Neural progenitor cell (in vitro differentiated cells): ENCODE measurements around the gene CLDN17. TPM values are rescaled to one million over a fixed set of nuclear protein-coding genes. Genes with fewer than 3 reads are reported as not detected.

ENCODE experiments used
- DNase-seq: peaks from one replicate; pipeline ENCODE4 v3.0.0-alpha.2; 2016; ENCODE audit warnings: low spot score
- H2AFZ ChIP-seq: fragments of 200-600 bp; sonication (generic); replicated peaks from 2 replicates; pipeline ENCODE4 v1.6.1; 2016; ENCODE audit warnings: antibody characterized with exemption
- H3F3A ChIP-seq: fragments of 200-600 bp; sonication (generic); 2 replicates; pipeline ENCODE4 v1.6.1; 2016; ENCODE audit warnings: antibody characterized with exemption, low read depth
- H3K27ac ChIP-seq: fragments of 200-600 bp; sonication (generic); 2 replicates; pipeline ENCODE4 v1.5.1; 2016; ENCODE audit warnings: mild to moderate bottlenecking
- H3K27me3 ChIP-seq: fragments of 200-600 bp; sonication (generic); 2 replicates; pipeline ENCODE4 v1.6.1; 2016; ENCODE audit warnings: mild to moderate bottlenecking, moderate library complexity
- H3K36me3 ChIP-seq: fragments of 200-600 bp; sonication (generic); 2 replicates; pipeline ENCODE4 v1.5.1; 2016
- H3K4me1 ChIP-seq: fragments of 200-600 bp; sonication (generic); 2 replicates; pipeline ENCODE4 v1.6.1; 2016; ENCODE audit warnings: mixed run types
- H3K4me2 ChIP-seq: fragments of 200-600 bp; sonication (generic); 2 replicates; pipeline ENCODE4 v1.6.1; 2016
- H3K4me3 ChIP-seq: fragments of 200-600 bp; sonication (generic); 2 replicates; pipeline ENCODE4 v1.5.1; 2016
- H3K79me2 ChIP-seq: fragments of 200-600 bp; sonication (generic); 2 replicates; pipeline ENCODE4 v1.6.1; 2016; ENCODE audit warnings: low read depth
- H3K9ac ChIP-seq: fragments of 200-600 bp; sonication (generic); 2 replicates; pipeline ENCODE4 v1.6.1; 2016
- H3K9me3 ChIP-seq: fragments of 200-600 bp; sonication (generic); 2 replicates; pipeline ENCODE4 v1.5.1; 2016; ENCODE audit warnings: low read depth
- H4K20me1 ChIP-seq: fragments of 200-600 bp; sonication (generic); 2 replicates; pipeline ENCODE4 v1.6.1; 2016; ENCODE audit warnings: low read depth
- H3K27ac Mint-ChIP-seq: 3 replicates; pipeline ENCODE4 v1.8.0; 2021; ENCODE audit warnings: mixed read lengths
- H3K27me3 Mint-ChIP-seq: 2 replicates; pipeline ENCODE4 v1.8.0; 2022; ENCODE audit warnings: low read depth, mild to moderate bottlenecking, inconsistent platforms, moderate library complexity, mixed read lengths; ENCODE audit not compliant: insufficient read depth
- H3K36me3 Mint-ChIP-seq: 3 replicates; pipeline ENCODE4 v1.8.0; 2021; ENCODE audit warnings: mixed read lengths
- H3K4me1 Mint-ChIP-seq: 3 replicates; pipeline ENCODE4 v1.8.0; 2021; ENCODE audit warnings: mixed read lengths
- H3K4me3 Mint-ChIP-seq: 3 replicates; pipeline ENCODE4 v1.8.0; 2021; ENCODE audit warnings: mild to moderate bottlenecking, moderate library complexity, mixed read lengths
- H3K9me3 Mint-ChIP-seq: 3 replicates; pipeline ENCODE4 v1.8.0; 2020; ENCODE audit warnings: mixed read lengths
- EZH2 ChIP-seq: fragments of 200-600 bp; sonication (generic); IDR thresholded peaks from 2 replicates; pipeline ENCODE4 v1.6.1; 2017; ENCODE audit warnings: antibody characterized with exemption, mild to moderate bottlenecking, moderate library complexity
- EZH2phosphoT487 ChIP-seq: fragments of 200-600 bp; sonication (generic); IDR thresholded peaks from 2 replicates; pipeline ENCODE4 v1.6.1; 2017; ENCODE audit warnings: antibody characterized with exemption
- total RNA-seq: library from RNA; depleted of rRNA; stranded (reverse); fragments of >200 nt; gene quantifications from 2 replicates; pipeline ENCODE4 v1.2.3, GENCODE V29; 2015; ENCODE audit warnings: low replicate concordance
- TF ChIP-seq, protein P1 (sequence below): fragments of 200-600 bp; sonication (generic); IDR thresholded peaks from 2 replicates; pipeline ENCODE4 v1.5.1; 2017; ENCODE audit warnings: antibody characterized with exemption, mild to moderate bottlenecking

CLDN17 gene
- total RNA-seq, 1 donor from 2014 or later = not detected

DNA sequence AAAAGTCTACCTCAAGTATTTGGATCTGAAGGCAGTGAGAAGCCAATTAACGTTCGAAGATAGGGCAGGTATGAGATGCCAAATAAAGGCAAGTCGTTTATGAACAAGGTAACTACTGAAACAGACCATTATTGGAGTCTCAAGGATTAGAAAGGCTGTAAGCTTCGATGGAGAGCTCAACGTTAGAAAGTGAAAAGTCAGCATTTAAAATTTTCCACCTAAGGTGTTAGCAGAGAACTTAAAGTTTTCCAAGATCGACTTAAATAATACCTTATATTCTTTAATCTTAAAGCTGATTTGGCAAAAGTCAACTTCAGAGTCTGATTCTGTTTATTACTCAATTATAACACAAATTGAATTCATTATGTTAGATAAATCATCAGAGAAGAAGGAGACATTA is 28.1 kb downstream of the CLDN17 start:
- no peaks in the 10 kb centered on the region for H3F3A ChIP-seq
- no peak overlapping the region for H2AFZ ChIP-seq
- no peaks in the 10 kb centered on the region for H3K9me3 ChIP-seq
- no peaks in the 10 kb centered on the region for H4K20me1 ChIP-seq
- no peak for DNase-seq
- no peak overlapping the region for H3K9ac ChIP-seq
- no peaks in the 10 kb centered on the region for H3K27me3 ChIP-seq
- no peaks in the 10 kb centered on the region for H3K4me1 ChIP-seq
- no peak overlapping the region for H3K4me3 Mint-ChIP-seq
- no peaks in the 10 kb centered on the region for H3K79me2 ChIP-seq
- H3K36me3 ChIP-seq = no peaks in the 10 kb centered on the region
- no peak for TF ChIP-seq EZH2phosphoT487
- TF ChIP-seq EZH2 = no peak
- TF ChIP-seq, protein P1, sequence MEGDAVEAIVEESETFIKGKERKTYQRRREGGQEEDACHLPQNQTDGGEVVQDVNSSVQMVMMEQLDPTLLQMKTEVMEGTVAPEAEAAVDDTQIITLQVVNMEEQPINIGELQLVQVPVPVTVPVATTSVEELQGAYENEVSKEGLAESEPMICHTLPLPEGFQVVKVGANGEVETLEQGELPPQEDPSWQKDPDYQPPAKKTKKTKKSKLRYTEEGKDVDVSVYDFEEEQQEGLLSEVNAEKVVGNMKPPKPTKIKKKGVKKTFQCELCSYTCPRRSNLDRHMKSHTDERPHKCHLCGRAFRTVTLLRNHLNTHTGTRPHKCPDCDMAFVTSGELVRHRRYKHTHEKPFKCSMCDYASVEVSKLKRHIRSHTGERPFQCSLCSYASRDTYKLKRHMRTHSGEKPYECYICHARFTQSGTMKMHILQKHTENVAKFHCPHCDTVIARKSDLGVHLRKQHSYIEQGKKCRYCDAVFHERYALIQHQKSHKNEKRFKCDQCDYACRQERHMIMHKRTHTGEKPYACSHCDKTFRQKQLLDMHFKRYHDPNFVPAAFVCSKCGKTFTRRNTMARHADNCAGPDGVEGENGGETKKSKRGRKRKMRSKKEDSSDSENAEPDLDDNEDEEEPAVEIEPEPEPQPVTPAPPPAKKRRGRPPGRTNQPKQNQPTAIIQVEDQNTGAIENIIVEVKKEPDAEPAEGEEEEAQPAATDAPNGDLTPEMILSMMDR = no peak
- no peak overlapping the region for H3K27ac ChIP-seq
- peaks cover 4% of the 10 kb centered on the region for H3K9me3 Mint-ChIP-seq
- no peaks in the 10 kb centered on the region for H3K36me3 Mint-ChIP-seq
- H3K4me2 ChIP-seq = no peak overlapping the region
- H3K4me3 ChIP-seq = no peak overlapping the region
- H3K4me1 Mint-ChIP-seq = peaks cover 7% of the 10 kb centered on the region
- H3K27ac Mint-ChIP-seq = no peak overlapping the region
- H3K27me3 Mint-ChIP-seq = no peaks in the 10 kb centered on the region

DNA sequence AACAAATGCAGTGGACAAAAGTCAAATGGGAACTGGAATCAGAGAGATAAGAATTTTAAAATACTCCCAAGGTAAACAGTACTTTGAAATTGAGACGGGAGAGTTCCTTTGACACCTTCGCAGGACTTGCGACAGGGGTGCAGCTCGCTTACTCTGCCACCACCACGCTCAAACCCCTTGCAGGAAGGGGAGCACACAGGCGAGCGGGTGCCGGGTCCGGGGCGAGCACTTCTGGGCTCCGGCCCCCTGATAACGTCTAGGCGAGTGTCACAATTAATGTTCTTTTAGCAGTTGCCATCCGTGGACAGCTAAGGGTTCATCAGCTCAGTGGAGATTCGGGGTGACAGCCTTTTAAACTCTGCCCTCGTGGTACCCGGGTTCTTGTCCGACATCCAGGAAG is 37.4 kb downstream of the CLDN17 start:
- H3K4me3 Mint-ChIP-seq = no peak overlapping the region
- Histone ChIP-seq H3F3A (no peaks in the 10 kb centered on the region), H3K27me3 (no peaks in the 10 kb centered on the region), H3K27ac (no peak overlapping the region), H3K79me2 (no peaks in the 10 kb centered on the region), H3K36me3 (no peaks in the 10 kb centered on the region), H3K4me1 (no peaks in the 10 kb centered on the region), H3K9ac (no peak overlapping the region), H4K20me1 (no peaks in the 10 kb centered on the region), H2AFZ (no peak overlapping the region), H3K4me2 (no peak overlapping the region), H3K4me3 (no peak overlapping the region), H3K9me3 (no peaks in the 10 kb centered on the region)
- TF ChIP-seq EZH2phosphoT487 (no peak), EZH2 (no peak)
- no peak for DNase-seq
- H3K27ac Mint-ChIP-seq = no peak overlapping the region
- no peaks in the 10 kb centered on the region for H3K36me3 Mint-ChIP-seq
- no peaks in the 10 kb centered on the region for H3K27me3 Mint-ChIP-seq
- H3K4me1 Mint-ChIP-seq = no peaks in the 10 kb centered on the region
- peaks cover 3% of the 10 kb centered on the region for H3K9me3 Mint-ChIP-seq

DNA sequence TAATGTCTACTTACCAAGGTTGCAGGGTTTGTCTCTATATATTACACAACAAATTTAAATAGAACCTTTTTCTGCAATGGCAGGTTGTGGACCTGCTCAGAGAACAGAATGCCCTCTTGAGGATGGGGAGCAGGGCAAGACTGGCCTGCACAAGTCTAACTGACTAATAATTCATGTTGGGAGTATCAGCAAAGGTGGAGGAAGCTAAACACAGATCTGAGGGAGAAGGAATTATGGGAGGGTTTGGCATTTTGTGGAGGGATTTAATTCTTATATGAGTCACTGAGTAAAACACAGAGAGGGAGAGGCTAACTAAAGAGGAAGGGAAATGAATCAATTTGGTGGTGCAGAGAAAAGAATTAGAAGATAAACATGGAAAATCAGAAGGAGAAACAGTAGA is 40.0 kb downstream of the CLDN17 start:
- Histone ChIP-seq H3F3A (no peaks in the 10 kb centered on the region), H4K20me1 (no peaks in the 10 kb centered on the region), H3K27me3 (no peaks in the 10 kb centered on the region), H3K4me1 (no peaks in the 10 kb centered on the region), H3K36me3 (no peaks in the 10 kb centered on the region), H3K4me2 (no peak overlapping the region), H3K27ac (no peak overlapping the region), H3K4me3 (no peak overlapping the region), H2AFZ (no peak overlapping the region), H3K9ac (no peak overlapping the region), H3K9me3 (no peaks in the 10 kb centered on the region), H3K79me2 (no peaks in the 10 kb centered on the region)
- no peak overlapping the region for H3K4me3 Mint-ChIP-seq
- no peaks in the 10 kb centered on the region for H3K27me3 Mint-ChIP-seq
- TF ChIP-seq EZH2 (no peak), EZH2phosphoT487 (no peak)
- TF ChIP-seq, protein P1 = no peak
- no peak overlapping the region for H3K27ac Mint-ChIP-seq
- H3K9me3 Mint-ChIP-seq = peaks cover 3% of the 10 kb centered on the region
- no peaks in the 10 kb centered on the region for H3K36me3 Mint-ChIP-seq
- DNase-seq = no peak
- H3K4me1 Mint-ChIP-seq = no peaks in the 10 kb centered on the region

DNA sequence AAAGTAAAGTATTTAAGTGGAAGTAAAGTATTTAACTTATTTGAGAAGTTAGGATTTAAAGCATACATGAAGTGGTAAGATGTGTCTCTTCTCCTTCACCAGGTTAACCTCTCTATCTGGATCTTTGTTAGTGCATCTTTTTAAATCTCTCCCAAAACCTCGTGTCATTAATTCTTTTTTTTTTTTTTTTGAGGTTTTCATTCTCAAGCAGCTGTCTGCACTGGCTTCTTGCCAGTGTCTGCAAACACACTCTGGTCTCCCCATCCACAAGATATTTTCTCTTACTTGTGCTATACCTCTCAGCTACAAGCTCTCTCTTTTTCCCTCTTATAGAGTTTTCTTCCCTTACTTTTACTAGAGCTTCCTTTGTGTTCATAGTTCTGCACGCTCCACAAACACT is 49.0 kb downstream of the CLDN17 start:
- TF ChIP-seq EZH2phosphoT487 (no peak), EZH2 (no peak)
- TF ChIP-seq, protein P1 = no peak
- Mint-ChIP-seq H3K36me3 (no peaks in the 10 kb centered on the region), H3K4me1 (no peaks in the 10 kb centered on the region), H3K4me3 (no peak overlapping the region), H3K27ac (no peak overlapping the region), H3K27me3 (no peaks in the 10 kb centered on the region), H3K9me3 (peaks cover 3% of the 10 kb centered on the region)
- H3K27ac ChIP-seq = no peak overlapping the region
- no peak overlapping the region for H3K4me2 ChIP-seq
- no peaks in the 10 kb centered on the region for H3K4me1 ChIP-seq
- no peaks in the 10 kb centered on the region for H3K79me2 ChIP-seq
- H3F3A ChIP-seq = no peaks in the 10 kb centered on the region
- H3K9me3 ChIP-seq = no peaks in the 10 kb centered on the region
- no peak for DNase-seq
- H3K36me3 ChIP-seq = no peaks in the 10 kb centered on the region
- no peaks in the 10 kb centered on the region for H3K27me3 ChIP-seq
- H2AFZ ChIP-seq = no peak overlapping the region
- no peak overlapping the region for H3K4me3 ChIP-seq
- no peak overlapping the region for H3K9ac ChIP-seq
- H4K20me1 ChIP-seq = no peaks in the 10 kb centered on the region
